DMS53 (cell line): Measurements from ENCODE around the gene ARHGEF37.

Source experiments
- DNase-seq: peaks from one replicate; lab custom pipeline; 2025; lab: John Stamatoyannopoulos, UW

The ARHGEF37 gene

DNA sequence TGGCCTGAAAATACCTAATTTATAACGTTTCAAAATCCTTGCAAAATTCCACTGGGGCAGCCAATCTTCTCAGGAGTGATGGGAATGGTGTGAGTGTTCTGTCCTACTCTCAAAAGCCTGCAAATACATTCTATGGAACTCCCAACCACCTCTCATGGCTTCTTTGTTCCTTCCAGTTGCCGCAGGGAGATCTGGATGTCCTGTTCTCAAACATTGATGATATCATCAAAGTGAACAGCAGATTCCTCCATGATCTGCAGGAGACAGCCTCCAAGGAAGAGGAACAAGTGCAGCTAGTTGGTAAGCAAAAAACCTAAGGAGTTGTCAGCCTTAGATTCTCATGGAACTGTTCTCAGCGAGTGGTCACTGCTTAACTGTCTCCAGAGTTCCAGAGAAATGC, 19.6 kb downstream of the ARHGEF37 start:
- DNase-seq, result no peak

DNA sequence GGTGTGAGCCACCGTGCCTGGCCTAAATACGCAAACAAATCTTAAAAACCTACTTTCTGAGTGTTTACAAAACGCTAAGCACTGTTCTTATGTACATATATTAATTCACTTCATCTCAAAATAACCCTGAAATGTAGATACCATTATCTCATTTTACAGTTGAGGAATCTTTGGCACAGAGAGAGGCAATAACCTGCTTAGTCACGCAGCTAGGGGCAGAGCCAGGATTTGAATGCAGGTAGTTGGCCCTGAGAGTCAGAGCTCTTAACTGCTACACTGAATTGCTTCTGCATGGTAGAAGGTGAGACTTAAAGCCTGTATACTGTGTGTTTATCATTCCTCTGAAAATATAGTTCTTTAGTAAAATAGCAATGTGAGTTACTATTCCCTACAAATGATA, 21.9 kb downstream of the ARHGEF37 start:
- peak; percentile 41 for DNase-seq

DNA sequence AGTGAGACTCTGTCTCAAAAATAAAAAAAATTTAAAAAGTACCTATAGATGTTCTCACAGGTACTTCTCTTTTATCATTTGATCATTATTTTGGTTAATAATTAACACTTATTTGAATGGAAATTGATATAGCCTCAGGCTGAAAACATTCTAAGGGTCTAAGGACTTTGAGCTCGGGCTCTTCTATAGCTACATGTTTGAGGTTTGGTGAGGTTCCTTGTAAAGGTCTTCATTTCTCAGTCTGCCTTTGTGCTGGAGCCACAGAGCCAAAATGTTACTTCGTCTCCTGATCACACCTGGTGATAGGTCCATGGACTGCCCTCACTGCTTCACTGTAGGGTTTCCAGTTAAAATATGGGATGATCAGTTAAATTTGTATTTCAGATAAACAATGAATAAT, 22.6 kb downstream of the ARHGEF37 start:
- DNase-seq, result peak; percentile 57

DNA sequence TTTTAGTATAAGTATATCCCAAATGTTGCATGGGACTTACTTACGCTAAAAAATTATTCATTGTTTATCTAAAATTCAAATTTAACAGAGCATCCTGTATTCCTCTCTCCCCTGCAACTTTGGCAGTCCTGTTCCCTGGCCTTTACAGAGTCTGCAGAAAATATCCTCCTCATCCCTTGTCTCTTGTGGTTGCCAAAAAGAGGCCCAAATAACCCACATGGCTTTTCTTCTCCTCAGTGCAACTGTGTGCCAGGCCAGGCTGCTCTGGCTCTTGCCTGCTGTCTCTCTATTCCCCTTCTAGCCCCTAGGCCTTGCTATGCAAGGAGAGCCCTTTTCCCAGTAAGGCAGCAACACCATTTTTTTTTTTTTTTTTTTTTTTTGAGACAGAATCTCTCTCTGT, 23.0 kb downstream of the ARHGEF37 start:
- no peak for DNase-seq

DNA sequence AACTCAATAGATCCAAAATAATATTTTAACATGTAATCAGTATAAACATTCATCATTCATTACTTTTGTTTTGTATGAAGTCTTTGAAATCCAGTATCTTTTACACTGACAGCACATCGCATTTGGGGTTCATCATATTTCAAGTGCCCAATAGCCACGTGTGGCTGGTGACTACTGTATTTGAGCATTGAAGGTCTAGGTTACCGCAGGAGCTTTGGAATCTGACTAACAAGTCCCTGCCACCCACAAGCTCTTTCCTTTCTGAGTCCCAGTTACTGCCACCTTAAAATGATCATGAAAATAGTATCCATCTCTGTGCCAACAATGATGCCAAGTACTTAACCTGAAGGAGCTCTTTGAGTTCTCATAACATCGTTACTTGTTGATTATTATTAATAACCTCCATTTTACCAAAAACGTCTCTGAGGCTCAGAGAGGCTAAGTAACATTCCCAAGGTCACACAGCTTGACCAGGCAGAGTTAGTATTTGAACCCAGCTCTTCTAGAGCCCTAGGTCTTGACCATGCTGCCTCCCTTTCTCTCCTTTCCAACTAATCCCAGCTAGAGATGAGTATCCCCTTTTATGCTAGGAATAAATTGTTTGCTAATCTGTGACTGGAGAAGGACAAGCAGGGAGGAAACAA, 24.2 kb downstream of the ARHGEF37 start:
- no peak for DNase-seq

DNA sequence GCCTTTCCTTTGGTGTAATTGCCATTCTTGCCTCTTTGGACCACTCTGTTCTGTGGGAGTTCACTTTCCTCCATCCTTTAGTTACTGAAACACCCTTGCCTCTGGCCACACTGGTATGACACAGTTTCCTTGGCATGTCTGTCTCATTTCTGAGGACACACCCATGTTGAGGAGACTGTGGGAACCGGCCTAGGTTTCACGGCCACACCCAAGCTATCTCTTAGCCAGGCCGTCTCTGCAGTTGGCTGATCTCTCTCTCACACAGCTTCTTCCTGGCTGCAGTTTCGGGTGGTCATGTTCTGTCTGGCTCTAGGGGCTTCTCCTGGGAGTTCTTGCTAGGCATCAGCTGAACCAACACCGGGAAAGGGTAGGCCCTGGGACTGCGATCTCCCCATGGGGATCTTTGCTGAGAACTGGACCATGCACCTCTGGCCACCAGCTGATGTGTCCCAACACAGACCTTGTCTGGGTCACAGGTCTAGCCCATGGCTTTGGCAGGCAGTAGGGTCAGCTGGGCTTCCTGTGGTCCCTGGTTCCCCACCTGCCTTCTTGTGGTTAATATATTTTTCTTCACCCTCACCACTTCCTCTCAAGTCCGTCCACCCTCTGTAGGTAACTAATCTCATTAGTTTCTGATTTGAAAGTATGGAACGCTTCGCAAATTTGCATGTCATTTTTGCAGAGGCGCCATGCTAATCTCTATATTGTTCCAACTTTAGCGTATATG, 24.9 kb downstream of the ARHGEF37 start:
- DNase-seq, result no peak

DNA sequence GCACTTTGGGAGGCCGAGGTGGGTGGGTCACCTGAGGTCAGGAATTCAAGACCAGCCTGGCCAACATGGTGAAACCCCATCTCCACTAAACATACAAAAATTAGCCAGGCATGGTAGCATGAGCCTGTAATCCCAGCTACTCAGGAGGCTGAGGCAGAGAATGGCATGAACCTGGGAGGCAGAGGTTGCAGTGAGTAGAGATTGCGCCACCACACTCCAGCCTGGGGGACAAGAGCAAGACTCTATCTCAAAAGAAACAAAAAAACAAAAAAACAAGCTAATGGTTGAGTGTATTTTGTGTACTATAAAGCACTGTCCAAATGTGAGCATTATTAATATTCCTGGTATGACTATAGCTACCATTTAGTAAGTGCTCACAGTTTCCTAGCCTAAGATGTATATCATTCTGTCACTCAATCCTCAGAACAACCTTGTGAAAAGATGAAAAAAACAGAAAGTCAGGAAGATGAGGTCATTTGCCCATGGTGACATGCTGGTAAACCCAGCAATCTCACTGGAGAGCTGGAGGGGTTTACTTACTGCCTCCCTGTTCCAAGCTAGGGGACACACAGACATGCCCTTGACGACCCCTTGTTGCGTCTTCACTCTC, 27.7 kb downstream of the ARHGEF37 start:
- no peak for DNase-seq

DNA sequence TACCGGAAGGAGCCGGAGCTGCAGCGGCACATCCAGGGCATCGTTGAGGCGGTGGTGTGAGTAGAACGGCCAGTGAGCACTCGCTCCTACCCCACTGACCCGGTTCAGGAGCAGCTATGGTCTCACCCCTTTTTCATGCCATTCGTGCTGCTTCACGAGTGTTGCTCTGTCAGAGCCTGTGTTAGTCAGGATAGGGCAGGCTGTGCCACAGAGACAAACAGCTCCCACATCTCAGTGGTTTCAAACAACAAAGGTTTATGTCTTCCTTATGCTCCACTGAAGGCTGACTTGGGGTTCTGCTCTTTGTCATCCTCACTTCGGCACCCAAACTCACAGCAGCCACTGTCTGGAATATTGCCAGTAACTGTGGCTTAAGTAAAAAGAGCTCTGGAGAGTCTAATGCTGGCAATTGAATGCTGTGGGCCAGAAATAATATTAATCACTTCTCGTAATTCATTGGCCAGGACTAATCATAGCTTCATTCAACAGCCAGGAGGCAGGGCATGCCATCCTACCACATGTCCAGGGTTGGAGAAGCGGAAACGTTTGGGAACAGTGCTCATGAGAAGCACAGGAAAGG, 28.4 kb downstream of the ARHGEF37 start:
- DNase-seq, result no peak

DNA sequence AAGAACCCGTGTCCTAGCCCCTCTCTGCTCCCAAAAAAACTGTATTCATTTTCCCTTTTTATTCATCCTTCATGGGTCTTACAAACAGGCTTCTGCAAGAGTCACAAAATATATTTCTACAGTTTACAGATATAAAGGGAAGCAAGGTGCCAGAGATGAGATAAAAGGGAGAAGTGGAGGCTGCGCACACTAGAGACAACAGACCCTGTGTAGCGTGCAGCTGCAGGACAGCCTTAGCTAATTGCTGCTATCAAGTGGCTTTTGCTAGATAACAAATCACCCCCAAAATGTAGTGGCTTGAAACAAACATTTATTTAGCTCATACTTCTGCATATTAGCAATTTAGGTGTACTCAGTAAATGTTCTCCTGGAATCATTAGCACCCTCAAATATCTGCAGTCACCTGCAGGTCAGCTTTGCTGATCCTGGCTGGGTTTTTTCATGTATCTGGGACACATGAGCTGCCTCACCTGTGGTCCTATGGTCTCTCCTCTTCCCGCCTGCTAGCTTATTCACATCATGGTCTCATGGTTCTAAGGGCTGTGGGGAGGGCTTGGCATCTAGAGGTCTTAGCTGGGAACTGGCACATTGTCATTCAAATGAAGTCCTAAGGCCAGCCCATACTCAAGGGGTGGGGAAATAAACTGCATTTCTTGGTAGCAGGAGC, 29.4 kb downstream of the ARHGEF37 start:
- no peak for DNase-seq

DNA sequence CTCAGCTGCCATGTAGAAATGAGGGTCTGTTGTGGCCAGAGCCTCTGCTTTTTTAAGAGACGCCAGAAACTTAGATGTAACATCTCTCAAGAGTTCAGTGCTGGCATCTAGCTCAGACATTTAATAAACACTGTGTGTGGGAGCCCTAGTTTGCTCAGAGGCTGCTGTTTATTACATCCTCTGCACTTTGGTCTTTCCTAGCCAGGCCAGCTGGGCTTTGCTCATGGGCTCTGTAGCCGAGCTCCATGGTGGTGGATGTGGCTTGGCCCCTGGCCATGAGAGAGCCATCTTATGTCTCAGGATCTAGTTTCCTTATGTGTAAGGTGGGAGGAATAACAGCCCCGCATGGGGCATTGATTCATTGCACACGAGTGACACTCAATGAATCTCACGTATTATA, 30.0 kb downstream of the ARHGEF37 start:
- no peak for DNase-seq

DNA sequence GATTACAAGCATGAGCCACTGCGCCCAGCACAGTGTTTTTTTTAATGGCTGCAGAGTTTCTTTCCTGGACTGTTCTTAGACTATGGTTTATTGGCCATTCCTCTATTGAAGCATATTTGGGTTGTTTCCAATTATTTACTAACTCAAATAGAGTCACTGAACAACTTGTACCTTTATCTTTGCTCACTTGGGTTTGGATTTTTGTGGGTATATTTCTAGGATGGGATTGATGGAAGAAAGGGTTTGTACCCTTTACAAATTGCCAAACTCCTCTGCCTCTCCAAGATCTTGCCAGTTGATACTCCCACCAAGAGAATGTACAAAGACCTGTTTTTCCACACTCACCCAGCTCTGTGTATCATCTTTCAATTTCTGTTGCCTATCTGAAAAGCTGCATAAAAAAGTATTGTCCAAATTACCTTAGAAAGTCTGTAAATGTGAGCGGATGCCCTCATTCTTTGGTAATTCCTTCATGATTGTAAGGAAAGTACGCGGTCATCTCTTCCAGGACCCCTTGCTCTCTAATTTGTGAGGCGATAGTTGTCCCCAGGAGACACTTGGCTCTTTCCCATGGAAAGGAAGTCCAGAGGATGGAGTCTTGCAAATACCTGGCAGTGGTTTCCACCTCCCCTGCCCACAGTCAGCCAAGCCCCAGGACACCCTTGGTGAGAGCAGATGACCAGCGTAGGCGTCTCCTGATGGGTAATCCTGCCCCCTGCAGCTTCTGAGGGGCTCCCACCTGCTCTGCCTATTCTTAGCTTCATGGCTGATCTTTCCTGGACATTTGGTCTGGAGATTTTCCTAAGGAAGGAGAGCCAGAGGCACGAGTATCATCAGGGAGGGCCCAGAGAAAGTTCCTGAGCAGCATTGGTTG, 33.0 kb downstream of the ARHGEF37 start:
- DNase-seq, result no peak

DNA sequence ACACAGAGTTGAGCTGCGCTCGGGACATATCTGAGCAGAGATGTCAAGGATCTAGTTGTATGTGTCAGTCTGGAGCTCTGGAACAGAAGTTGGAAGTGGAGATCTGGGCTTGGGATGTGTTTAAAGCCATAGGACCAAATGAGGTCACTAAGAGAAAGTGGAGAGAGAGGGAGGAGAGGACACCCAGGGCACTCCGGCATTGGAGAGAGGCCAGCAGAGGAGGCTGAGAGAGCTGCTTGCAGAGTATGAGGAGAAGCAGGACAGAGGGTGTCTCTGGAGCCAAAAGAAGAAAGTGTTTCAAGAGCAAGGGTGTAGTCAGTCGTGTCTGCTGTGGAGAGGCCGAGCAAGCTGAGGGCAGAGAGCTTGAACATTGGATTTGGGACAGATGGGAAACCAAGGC, 34.7 kb downstream of the ARHGEF37 start:
- DNase-seq, result no peak

DNA sequence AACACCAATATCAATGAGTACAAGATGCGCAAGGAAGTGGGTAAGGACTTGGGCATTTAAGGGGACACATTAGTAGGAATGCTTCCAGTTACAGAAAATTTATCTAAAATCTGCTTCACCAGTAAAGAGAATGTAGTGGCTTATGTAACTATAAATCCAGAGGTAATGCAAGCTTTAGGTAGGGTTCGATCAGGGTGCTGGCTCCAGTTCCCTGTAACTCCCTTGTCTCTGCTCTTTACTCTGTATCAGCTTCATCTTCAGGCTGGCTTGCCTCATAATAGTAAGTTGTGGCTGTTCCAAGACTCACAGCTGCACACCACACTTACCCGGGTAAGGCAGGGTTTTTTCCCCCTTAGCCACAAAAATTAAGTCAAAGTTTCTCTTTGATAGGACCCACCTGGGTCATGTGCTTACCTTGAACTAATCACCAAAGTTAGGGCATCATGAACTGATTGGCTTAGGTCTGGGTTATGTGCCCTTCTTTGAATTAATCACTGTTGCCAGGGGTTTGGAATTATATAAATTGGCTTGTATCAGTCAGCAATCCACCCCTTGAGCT, 35.5 kb downstream of the ARHGEF37 start:
- DNase-seq, result no peak

DNA sequence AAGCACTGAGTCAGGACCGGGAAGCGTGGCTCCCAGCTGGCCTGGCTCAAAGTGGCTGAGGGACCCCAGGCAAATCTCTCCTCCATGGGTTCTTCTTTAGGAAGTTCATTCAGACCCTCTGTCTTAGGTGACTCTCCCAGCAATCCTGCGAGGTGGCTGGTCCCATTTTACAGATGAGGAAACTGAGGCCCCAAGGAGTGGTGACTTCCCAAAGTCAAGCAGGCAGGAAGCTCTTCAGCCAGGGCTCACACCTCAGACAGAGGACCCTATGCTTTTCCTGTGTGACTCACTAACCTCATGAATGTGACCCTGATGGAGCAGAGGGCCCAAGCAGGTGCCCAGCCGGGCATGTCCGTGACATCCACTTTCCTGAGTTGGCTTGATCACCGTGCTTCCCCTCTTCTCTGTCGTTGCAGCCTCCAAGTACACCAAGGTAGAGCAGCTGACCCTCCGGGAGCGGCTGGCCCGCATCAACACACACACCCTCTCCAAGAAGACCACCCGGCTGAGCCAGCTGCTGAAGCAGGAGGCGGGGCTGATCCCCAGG, 36.5 kb downstream of the ARHGEF37 start:
- DNase-seq, result no peak

DNA sequence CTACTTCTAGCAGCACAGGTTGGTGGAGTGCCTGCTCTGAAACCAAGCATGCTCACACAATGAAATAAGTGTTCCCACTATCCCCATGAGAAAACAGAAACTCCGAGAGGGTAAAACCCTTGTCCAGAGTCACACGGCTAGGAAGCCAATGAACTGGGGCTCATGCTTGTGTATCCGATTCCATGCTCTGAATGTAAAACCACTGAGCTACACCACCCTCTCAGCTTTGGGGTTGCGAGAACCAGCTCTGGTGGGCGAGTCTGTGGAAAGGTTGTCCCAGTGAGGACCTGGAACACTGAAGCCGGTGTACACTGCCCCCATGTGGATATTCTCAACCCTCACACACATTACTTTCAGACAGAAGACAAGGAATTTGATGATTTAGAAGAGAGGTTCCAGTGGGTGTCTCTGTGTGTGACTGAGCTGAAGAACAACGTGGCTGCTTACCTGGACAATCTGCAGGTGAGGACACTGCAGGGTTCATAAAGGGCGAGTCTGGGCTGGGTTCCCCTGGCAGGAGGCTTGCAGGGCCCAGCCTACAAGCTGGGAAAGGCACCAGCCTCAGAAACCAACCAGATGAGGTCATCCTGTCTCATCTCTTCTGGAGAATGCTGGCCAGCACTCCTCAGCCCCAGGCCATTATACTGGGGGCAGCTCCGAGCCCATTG, 37.4 kb downstream of the ARHGEF37 start:
- DNase-seq, result peak; percentile 82

DNA sequence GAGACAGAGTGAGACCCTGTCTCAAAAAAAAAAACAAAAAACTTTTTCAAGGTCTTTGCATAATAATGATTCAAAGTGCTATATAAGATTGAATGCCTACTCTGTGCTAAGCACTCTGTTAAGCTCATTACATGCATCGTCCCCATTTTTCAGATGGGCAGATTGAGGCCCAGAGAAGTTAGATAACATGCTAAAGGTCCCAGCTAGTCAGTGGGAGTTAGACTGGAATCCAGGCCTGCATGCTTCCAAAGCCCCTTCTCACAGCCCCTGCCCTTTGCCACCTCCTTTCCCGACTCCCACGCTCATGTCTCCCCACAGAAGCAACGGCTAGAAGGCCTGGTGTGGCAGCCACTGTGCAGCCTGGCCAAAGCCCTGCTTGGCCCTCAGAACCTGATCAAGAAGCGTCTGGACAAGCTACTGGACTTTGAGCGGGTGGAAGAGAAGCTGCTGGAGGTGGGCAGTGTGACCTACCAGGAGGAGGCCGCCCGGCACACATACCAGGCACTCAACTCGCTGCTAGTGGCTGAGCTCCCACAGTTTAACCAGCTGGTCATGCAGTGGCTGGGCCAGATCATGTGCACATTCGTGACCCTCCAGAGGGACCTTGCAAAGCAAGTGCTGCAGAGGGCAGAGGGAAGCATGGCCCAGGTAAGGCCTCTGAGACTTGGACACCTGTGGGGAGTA, 40.3 kb downstream of the ARHGEF37 start:
- no peak for DNase-seq

DNA sequence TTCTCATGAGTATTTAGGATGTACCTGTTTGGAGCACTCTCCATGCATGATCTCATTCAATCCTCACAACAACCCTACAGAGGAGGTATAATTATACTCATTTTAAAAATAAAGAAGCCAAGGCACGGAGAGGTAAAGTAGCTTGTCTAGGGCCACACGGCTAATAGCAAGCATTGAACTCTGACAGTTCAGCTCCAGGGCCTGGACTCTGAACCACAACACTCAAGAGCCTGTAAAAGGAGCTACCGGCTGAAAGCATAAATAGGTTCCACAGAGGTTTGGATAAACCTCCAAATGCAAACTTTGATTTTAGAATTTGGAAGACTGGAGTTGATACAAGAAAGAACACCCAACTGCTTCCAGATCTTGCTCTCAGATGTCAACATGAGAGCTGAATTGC, 41.2 kb downstream of the ARHGEF37 start:
- DNase-seq, result no peak

DNA sequence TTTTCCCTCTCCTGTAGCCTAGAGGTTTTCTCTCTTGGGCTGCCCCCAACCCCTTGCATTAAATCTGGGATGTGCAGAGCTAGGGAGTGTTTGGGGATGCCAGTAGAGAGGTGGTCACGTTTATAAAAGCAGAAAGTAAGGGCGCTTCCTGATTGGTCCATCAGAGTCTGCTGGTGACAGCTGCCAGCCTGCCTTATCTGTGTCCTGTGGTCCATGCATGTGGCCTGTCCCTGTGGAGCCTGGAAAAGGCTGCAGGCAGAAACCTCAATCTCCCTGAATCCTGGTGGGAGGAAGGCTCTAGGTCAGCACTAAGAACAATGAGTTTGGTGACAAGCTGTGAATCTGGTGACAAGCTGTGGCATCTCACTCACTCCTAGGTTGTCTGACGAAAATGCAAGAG, 42.2 kb downstream of the ARHGEF37 start:
- no peak for DNase-seq

DNA sequence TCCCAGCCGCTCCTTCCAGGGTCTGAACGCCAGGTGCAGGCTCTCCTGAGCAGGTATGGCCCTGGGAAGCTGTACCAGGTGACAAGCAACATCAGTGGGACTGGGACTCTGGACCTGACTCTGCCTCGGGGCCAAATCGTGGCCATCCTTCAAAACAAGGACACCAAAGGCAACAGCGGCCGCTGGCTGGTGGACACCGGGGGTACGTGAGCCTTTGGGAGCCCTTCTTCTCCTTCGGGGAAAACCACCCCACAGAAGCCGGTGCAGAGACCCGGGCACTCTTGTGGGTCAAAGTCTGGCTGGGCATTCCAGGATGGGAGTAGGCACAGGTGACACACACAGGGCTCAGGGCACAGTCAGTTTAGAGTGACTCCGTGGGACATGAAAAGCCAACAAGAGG, 45.8 kb downstream of the ARHGEF37 start:
- DNase-seq, result peak; percentile 84

DNA sequence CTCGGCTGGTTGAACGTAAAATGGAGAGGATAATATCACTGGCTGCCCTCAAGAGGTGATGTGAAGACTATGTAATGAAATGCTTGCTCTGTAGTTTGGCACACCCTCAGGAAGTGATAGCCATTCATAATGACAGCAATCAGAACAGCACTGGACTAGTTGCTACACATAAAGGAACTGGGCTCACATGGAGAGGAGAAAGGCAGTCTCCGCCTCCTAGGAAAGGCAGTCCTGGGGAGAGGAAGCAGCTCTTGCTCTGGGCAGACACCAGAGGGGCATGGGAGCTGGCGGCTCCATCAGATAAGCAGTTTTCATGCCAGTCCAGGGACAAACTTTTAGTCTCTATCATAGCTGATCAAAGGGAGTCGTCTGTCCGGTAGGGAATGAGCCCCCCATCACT, 46.9 kb downstream of the ARHGEF37 start:
- peak; percentile 33 for DNase-seq
